ENCODE measurements around the gene PAK2.

- TF ChIP-seq FOXP1 (CRISPR knock-in tag; IDR thresholded peaks at IDR 0.05; ENCODE audit: borderline replicate concordance) (no peak), CTCF (IDR thresholded peaks at IDR 0.05) (no peak), ZNF317 (CRISPR knock-in tag; IDR thresholded peaks at IDR 0.05; ENCODE audit: borderline replicate concordance, low read depth) (no peak), ELF4 (CRISPR knock-in tag; IDR thresholded peaks at IDR 0.05; ENCODE audit: low read depth) (no peak), EMX1 (CRISPR knock-in tag; IDR thresholded peaks at IDR 0.05) (no peak), ZBTB43 (CRISPR knock-in tag; IDR thresholded peaks at IDR 0.05) (no peak), SP1 (CRISPR knock-in tag; conservative IDR thresholded peaks at IDR 0.05) (no peak), NR3C1 (CRISPR knock-in tag; conservative IDR thresholded peaks at IDR 0.05; ENCODE audit: low read depth) (no peak)
These were observed 31.2 kb upstream of the PAK2 start for GRCh38 chr3:196708467-196708866.

All from WTC11 (cell line).